Thymus (tissue), 11 donors: ENCODE measurements around the gene ITPRIP. TPM values are rescaled to one million over a fixed set of nuclear protein-coding genes. Genes with fewer than 3 reads are reported as not detected.

Experiments
- DNase-seq, 9 donors: peaks; one replicate each; pipeline ENCODE4 v3.0.0-alpha.2; 2013; ENCODE audit warnings: low spot score in 9 of 9, low read depth in 6 of 9, missing footprints in 1 of 9
- H3K27ac ChIP-seq, 2 donors: one replicate each; pipeline ENCODE4 v1.5.1; 2013; ENCODE audit warnings: control low read depth in 1 of 2, low read depth in 1 of 2, low read length in 1 of 2, mild to moderate bottlenecking in 1 of 2, moderate library complexity in 1 of 2
- H3K27me3 ChIP-seq, 2 donors: one replicate each; pipeline ENCODE4 v1.5.1; 2013; ENCODE audit warnings: low read length in 1 of 2; ENCODE audit not compliant: control insufficient read depth in 2 of 2, insufficient read depth in 1 of 2
- H3K36me3 ChIP-seq, 2 donors: one replicate each; pipeline ENCODE4 v1.5.1; 2013; ENCODE audit warnings: low read length in 1 of 2, mild to moderate bottlenecking in 1 of 2, moderate library complexity in 1 of 2; ENCODE audit not compliant: control insufficient read depth in 2 of 2, insufficient read depth in 2 of 2
- H3K4me1 ChIP-seq, 2 donors: one replicate each; pipeline ENCODE4 v1.5.1; 2013; ENCODE audit warnings: low read length in 2 of 2; ENCODE audit not compliant: control insufficient read depth in 2 of 2, insufficient read depth in 2 of 2
- H3K4me3 ChIP-seq, 2 donors: one replicate each; pipeline ENCODE4 v1.5.1; 2013; ENCODE audit warnings: low read length in 2 of 2, control low read depth in 1 of 2, mild to moderate bottlenecking in 1 of 2
- H3K9me3 ChIP-seq, 2 donors: one replicate each; pipeline ENCODE4 v1.5.1; 2013; ENCODE audit warnings: low read length in 1 of 2, mild to moderate bottlenecking in 1 of 2; ENCODE audit not compliant: control insufficient read depth in 2 of 2, insufficient read depth in 1 of 2
- WGBS: extraction: QIAGEN DNeasy Blood & Tissue Kit; methylation state at CpG from one replicate; pipeline ENCODE4 v1.1.7; 2013; 5-methylcytosine and 5-hydroxymethylcytosine counted together
- polyA plus RNA-seq: library from polyadenylated mRNA; stranded (reverse); fragments of 200-250 nt; gene quantifications from one replicate; pipeline ENCODE4 v1.2.3, GENCODE V29; 2013
- total RNA-seq: library from RNA; stranded (reverse); fragments of 120-200 nt; gene quantifications from one replicate; pipeline ENCODE4 v1.2.4, GENCODE V29; 2013
- donor health status: healthy.

ITPRIP gene
- total and polyA plus RNA-seq, 2 donors, result 7.4 to 13.6 TPM

GRCh38 chr10:104307576-104308438 is 30.5 kb downstream of the ITPRIP start:
- H3K4me1 ChIP-seq, result peaks cover 46 to 82% of the 10 kb centered on the region in 2 donors
- H3K36me3 ChIP-seq, result peaks cover 19 to 23% of the 10 kb centered on the region in 2 donors
- H3K4me3 ChIP-seq, result no peak overlapping the region
- peaks cover 0 to 4% of the 10 kb centered on the region in 2 donors for H3K9me3 ChIP-seq
- H3K27me3 ChIP-seq, result peaks cover 0 to 2% of the 10 kb centered on the region in 2 donors
- DNase-seq, result no peak
- 72% methylated on average over 10 of the region's 10 CpGs for WGBS
- H3K27ac ChIP-seq, result no peak overlapping the region

- DNase-seq, result no peak
- no peak overlapping the region for H3K4me3 ChIP-seq
- peaks cover 0 to 2% of the 10 kb centered on the region in 2 donors for H3K27me3 ChIP-seq
- H3K27ac ChIP-seq, result no peak overlapping the region
- H3K9me3 ChIP-seq, result peaks cover 0 to 7% of the 10 kb centered on the region in 2 donors
- peaks cover 10 to 15% of the 10 kb centered on the region in 2 donors for H3K36me3 ChIP-seq
- H3K4me1 ChIP-seq, result peaks cover 46 to 82% of the 10 kb centered on the region in 2 donors
- 94% methylated on average over 3 of the region's 3 CpGs for WGBS
Observed at GRCh38 chr10:104306897-104307296, 31.4 kb downstream of the ITPRIP start.

GRCh38 chr10:104304927-104305326 is 33.3 kb downstream of the ITPRIP start:
- 87% methylated on average over 8 of the region's 8 CpGs for WGBS
- no peak overlapping the region for H3K27ac ChIP-seq

GRCh38 chr10:104304356-104304745 is 33.9 kb downstream of the ITPRIP start:
- H3K36me3 ChIP-seq, result no peaks in the 10 kb centered on the region
- H3K27me3 ChIP-seq, result peaks cover 0 to 2% of the 10 kb centered on the region in 2 donors
- peaks cover 55 to 84% of the 10 kb centered on the region in 2 donors for H3K4me1 ChIP-seq
- H3K9me3 ChIP-seq, result peaks cover 0 to 7% of the 10 kb centered on the region in 2 donors
- no peak for DNase-seq
- 69% methylated on average over 4 of the region's 4 CpGs for WGBS
- H3K27ac ChIP-seq, result peak overlapping the region in 1 of 2 donors; percentile 79
- H3K4me3 ChIP-seq, result no peak overlapping the region

More at GRCh38 chr10:104304927-104305326, 33.3 kb downstream of the ITPRIP start:
- Histone ChIP-seq H3K4me1 (peaks cover 58 to 82% of the 10 kb centered on the region in 2 donors), H3K9me3 (peaks cover 0 to 7% of the 10 kb centered on the region in 2 donors), H3K27me3 (peaks cover 0 to 2% of the 10 kb centered on the region in 2 donors), H3K36me3 (no peaks in the 10 kb centered on the region), H3K4me3 (no peak overlapping the region)
- no peak for DNase-seq

- Histone ChIP-seq H3K9me3 (peaks cover 0 to 7% of the 10 kb centered on the region in 2 donors), H3K27ac (peak overlapping the region; percentile 77 to 79), H3K36me3 (no peaks in the 10 kb centered on the region), H3K4me1 (peaks cover 57 to 84% of the 10 kb centered on the region in 2 donors), H3K27me3 (peaks cover 0 to 2% of the 10 kb centered on the region in 2 donors), H3K4me3 (no peak overlapping the region)
- WGBS, result 9% methylated on average over 2 of the region's 2 CpGs
- peak in 4 of 9 donors; percentile 43 to 74 (median 50) for DNase-seq
Observed at GRCh38 chr10:104303594-104304355, 34.5 kb downstream of the ITPRIP start.

GRCh38 chr10:104301907-104302690 is 36.2 kb downstream of the ITPRIP start:
- H3K9me3 ChIP-seq, result peaks cover 0 to 7% of the 10 kb centered on the region in 2 donors
- no peak overlapping the region for H3K4me3 ChIP-seq
- H3K36me3 ChIP-seq, result no peaks in the 10 kb centered on the region
- DNase-seq, result no peak
- H3K27ac ChIP-seq, result no peak overlapping the region
- H3K4me1 ChIP-seq, result peaks cover 45 to 79% of the 10 kb centered on the region in 2 donors
- 96% methylated on average over 3 of the region's 3 CpGs for WGBS
- H3K27me3 ChIP-seq, result peaks cover 0 to 2% of the 10 kb centered on the region in 2 donors

- Histone ChIP-seq H3K27me3 (no peaks in the 10 kb centered on the region), H3K27ac (peak overlapping the region; percentile 52 to 71), H3K36me3 (no peaks in the 10 kb centered on the region), H3K9me3 (peaks cover 0 to 7% of the 10 kb centered on the region in 2 donors), H3K4me3 (no peak overlapping the region), H3K4me1 (peaks cover 42 to 66% of the 10 kb centered on the region in 2 donors)
- 82% methylated on average over 7 of the region's 7 CpGs for WGBS
- peak in 1 of 9 donors; percentile 63 for DNase-seq
Observed at GRCh38 chr10:104300736-104301292, 37.5 kb downstream of the ITPRIP start.

- 90% methylated on average over 12 of the region's 12 CpGs for WGBS
- H3K4me3 ChIP-seq, result no peak overlapping the region
- peaks cover 36 to 60% of the 10 kb centered on the region in 2 donors for H3K4me1 ChIP-seq
- no peaks in the 10 kb centered on the region for H3K36me3 ChIP-seq
- peak overlapping the region; percentile 19 to 71 for H3K27ac ChIP-seq
- DNase-seq, result peak in 1 of 9 donors; percentile 52
- peaks cover 0 to 7% of the 10 kb centered on the region in 2 donors for H3K9me3 ChIP-seq
- no peaks in the 10 kb centered on the region for H3K27me3 ChIP-seq
Observed at GRCh38 chr10:104300002-104300735, 38.1 kb downstream of the ITPRIP start.
